HG03442 (cell line): Measurements from ENCODE around the gene GRIK2.
"Not testable (repeated sequence)": the region's sequence is repeated elsewhere in the genome, so short reads cannot be mapped to it uniquely, and the experiment has no call there.

Experiments
- ATAC-seq: cut with Tn5 transposase; IDR thresholded peaks from one replicate; pipeline ENCODE4 v1.9.1; 2021; ENCODE audit warnings: mild to moderate bottlenecking, moderate library complexity; ENCODE audit not compliant: unreplicated experiment

The GRIK2 gene

DNA sequence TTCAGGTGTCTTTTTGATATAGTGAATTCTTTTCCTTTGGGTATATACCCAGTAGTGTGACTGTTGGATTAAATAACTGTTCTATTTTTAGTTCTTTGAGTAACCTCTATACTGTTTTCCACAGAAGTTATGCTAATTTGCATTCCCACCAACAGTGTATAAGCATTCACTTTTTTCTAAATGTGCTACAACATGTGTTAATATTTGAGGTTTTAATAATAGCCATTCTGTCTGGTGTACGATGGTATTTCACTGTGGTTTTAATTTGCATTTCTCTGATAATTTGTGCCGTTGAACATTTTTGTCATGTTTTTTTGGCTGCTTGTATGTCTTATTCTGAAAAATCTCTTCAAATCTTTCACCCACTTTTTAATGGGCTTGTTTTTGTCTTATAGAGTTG is 563.5 kb downstream of the GRIK2 start:
- ATAC-seq, result no peak

DNA sequence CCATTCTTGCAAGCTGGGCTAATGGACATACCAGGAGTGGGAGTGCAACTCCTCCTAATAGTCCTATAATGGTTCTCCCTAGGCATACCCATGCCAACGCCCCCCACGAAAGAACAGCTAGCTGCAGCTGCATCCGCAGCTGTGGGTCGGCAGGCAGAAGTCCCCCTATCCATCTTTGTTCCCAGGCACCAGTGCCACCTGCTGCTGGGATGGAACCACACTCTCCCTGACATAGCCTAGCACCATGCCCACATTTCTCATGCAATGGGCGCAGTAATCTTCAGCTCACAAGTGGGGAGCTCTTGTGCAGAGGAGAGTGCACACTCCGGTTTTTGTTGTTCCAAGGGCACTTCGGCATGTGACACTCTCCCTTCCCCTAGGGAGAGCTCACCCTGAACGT is 567.8 kb downstream of the GRIK2 start:
- ATAC-seq, result no peak

DNA sequence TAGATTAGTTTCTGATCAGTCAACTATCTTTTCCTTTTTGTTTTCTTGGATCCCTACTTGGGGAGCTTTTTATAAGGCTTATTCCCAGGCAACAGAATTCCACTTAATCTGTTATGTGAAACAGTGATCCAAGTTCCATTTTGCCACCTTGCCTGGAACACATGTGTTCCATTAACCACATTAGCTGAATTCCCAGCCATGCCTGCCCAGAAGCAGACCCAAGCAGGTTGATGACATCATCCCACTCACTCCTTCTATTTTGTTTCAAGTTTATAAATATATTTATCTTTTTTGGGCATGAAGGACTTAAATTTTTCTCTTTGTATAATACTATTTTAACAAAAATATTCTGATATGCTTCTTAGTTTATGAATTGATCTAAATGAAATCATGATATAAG is 587.4 kb downstream of the GRIK2 start:
- no peak for ATAC-seq

DNA sequence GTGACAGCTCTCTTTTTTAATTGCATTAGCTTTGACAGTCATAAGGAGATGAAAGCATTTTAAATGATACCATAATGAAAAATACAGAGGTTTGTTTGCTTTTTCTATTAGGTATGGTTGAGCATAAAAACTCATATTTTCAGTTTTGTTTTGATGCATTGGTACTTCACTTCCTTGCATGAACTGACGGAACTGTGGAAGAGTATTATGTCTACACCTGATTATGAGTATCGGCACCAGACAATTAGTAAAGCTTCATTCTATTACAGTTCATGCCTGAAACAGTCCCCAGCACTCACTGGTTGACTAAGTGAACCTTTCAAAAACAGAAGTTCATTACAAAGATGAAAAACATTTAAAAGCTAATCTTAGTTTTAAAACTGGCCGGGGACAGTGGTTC is 593.0 kb downstream of the GRIK2 start:
- no peak for ATAC-seq

DNA sequence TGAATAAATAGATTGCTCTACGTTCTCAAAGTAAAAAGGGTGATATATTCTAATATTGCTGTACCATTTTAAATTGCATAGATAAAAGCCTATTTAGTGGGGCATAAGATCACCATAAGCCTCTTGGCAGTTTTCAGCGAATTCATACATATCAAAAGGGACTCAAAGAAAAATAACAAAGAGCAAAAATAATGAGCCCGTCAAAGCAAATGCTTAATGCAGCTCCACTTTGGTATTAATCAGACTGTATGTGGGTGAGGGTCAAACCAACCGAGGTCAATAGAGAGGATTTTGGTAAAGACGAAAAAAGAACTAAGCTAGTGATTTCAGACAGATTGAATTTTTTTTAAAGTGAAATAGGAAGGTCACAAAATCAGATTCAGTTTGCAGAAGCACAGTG is 598.8 kb downstream of the GRIK2 start:
- ATAC-seq, result no peak

DNA sequence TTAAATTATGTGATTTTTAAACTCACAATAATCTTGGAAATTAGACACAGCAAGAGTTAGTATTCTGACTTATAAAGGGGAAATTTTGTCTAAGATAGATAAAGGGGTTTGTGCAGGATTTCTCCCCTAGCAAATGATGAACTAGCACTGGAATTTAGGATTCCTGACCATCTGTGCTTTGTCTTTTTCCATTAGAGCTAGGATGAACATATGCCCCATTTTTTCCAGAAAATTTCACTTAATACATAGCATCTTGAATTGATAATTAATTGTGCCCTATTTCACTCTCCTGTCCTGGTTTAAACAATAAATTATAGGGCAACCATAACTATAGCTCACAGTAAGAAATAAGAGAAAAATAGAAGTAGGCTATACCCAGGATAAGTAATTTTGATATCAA is 601.0 kb downstream of the GRIK2 start:
- no peak for ATAC-seq

DNA sequence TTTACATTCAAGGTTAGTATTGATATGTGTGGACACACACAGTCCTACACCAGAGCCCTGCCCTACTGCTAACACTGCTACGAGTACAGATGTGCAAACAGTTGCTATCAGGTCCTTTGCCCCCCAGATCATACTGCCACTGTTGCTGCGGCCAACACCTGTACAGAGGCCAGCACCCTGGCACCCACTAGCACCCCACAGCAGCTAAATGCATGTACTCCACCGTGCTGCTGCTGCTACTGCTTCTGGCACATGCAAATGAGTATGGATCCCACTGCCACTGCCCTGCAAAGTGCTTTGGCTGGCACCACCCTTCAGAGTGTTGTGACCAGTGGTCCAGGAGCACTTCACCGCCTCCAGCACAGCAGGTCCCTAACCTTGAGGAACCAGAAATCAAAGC is 621.9 kb downstream of the GRIK2 start:
- ATAC-seq, result no peak

DNA sequence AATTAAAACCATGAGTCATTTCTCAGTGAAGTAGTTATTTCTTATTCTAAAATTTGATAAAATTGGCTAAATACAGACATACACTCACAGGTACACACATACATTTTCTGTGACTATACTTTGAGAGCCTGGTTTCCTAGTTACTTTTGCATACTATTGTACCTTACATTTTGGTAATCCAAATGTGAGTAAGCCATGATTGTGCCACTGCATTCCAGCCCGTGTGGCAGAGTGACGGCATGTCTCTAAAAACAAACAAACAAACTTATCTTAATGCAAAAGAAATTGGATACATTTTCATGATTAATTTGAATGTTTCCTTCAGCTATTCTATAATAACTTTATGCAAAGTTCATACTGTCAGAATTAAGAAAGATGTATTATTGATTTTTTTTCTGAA is 628.8 kb downstream of the GRIK2 start:
- no peak for ATAC-seq

DNA sequence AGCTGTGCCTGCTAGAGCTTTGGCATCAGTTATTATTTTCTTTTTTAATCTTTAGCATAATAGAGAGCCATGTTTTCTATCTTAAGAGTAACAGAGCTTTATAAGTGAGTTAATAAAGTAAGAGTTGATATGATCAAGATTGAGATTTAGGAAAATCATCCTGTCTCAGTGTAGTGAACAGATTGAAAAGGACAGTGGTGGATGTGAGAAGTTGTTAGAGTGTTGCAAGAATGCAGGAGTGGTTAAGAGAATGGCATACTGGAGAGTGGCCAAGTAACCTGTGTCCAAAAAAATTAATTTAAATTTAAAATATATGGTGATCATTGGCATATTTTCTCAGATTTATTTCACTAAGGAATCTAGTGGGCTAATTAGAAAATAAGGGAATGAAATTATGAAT is 629.3 kb downstream of the GRIK2 start:
- ATAC-seq, result no peak

DNA sequence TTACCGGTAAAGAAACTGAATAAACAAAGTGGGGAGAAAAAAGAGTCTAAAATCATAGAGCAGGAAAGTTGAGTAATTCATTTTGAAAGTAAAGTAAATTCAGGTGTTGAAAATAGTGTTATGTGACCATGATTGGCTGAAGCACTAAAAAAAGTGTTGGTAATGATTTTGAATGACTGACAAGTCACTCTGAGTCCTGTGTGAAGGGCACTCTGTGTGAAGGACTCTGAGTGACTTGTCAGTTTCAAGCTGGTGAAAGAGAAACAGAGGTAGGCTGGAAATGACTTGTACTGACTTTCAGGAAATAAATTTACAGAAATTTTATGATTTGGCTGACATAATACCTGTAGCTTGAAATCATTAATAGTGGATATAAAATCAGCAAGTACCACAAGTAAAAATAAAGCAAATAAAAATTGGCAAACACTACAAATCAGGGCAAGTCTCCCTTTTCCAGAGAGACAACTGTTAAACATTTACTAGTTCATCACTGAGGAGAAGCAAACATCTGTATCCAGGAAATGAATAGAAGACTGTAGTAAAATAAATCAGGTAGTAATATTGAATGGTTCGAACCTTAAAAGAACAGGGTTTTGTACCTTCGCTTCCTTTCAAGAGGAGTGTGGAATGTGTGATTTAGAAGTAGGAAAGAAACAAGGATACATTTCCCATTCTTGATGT is 630.6 kb downstream of the GRIK2 start:
- ATAC-seq, result no peak

DNA sequence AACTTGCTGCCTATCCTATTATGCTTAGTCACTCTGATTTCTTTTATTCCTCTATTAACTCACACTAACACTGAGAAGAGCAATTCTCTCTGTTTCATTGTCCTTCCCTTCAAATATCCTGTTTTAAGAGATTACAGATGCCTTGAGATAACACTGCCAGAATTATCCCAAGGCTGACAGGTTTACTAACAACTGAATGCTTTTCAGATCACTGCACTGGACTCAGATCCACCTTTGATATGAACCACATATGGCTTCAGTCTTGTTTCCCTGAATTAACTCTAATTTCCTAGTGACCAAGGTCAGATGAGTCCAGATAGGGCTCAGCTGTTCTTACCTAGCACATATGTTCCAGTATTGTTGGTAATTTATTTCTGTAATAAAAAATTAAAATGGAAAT is 633.1 kb downstream of the GRIK2 start:
- no peak for ATAC-seq

DNA sequence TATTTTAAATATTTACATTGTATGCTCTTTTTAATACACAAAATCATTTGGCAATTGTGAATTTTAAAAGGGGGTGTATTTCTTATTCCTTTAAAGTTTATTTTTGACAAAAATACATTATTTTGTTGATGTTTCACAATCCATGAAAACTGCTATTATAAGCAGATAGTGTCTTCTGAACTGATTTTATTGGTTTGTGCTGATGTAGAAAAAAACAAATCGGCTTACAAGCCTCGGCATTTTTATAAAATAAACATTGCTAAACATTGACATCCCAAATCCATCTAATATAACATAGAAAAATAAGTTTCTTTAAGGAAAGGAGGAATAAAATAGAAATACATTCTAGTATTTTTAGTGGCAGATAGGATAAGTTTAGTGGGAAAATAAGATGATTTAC is 634.7 kb downstream of the GRIK2 start:
- no peak for ATAC-seq

DNA sequence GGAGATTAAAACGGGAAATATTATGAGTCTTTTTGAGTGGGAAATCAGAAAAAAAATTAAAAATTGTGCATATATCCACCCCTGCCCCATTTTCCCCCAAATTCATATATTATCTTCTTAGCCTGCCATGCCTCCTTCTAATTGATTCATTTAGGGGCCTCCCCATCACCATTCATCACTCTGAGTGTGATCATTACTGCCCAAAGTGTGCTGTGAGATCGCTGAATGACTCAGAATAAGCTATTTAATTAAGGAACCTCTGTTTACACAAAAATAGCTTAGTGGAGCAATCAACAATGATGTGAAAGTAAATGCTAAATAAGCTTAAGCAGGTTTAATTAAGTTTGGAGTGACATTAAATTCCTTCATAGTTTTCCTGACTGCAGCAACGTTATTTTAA is 645.5 kb downstream of the GRIK2 start:
- ATAC-seq, result no peak

DNA sequence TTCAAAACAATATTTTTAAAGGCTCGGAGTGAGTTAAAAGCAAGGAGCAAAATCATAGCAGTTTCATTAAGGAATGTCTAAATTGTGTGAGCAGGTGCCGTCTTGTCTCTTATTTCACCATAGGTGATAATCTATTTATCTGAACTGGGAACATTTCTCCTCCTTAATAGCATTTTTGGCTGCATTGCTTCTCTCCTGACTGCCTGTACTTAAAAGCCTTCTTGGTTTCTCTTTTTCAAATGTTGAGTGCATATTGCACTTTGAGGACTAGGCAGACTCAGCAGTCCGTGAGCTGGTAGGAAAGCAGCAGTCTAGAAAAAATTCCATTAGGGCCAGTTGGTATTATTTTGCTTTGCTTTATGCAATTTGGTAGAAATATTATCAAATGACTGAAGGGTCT is 645.9 kb downstream of the GRIK2 start:
- ATAC-seq, result no peak

DNA sequence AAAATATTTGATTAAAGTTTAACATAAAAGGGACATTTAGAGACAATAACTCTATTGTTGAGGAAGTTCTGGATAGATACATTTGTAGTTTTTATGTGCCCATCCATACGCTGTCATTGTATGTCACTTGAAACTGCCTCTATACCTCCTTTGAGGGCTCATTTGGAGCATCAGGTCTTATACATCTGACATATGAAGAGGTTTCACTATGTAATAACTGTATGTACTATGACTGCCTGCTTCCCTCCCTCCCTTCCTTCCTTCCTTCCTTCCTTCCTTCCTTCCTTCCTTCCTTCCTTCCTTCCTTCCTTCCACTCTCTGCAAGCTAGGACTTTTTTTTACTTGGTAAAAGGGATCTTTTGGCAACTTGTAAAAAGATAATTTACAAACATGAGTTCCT is 657.5 kb downstream of the GRIK2 start:
- ATAC-seq, result no peak

DNA sequence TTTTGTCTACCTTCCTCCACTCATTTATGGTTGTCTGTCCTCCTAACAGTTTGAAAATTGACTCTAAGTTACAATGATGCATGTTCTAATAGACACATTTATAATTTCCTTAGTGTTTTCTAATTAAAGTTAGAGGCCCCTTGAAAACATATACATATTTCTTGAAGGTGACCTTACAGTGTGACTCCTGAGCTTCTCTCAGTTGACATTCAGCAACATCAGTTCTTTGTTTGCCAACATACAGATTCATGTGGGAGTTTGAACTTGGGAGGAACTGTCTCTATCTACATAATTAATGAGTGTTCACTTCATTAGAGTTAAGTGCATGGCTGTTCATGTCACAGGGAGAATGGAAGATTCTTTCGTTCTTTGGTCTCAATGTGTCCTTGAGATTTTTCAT is 658.2 kb downstream of the GRIK2 start:
- ATAC-seq, result no peak

DNA sequence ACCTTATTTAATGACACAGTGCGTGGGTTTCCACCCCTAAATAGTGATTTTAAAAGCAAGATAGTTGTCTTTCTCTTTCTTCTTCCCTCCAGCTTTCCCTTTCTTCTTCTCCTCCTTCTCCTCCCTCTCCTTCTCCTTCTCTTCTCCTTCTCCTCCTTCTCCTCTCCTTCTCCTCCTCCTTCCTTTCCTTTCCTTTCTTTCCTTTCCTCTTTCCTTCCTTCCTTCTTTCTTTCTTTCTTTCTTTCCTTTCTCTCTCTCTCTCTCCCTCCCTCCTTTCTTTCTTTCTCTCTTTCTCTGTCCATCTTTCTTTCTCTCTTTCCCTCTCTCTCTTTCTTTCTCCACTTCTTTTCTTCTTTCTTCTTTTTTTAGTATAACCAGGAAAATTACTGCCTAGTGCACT is 670.6 kb downstream of the GRIK2 start:
- ATAC-seq, result no peak

DNA sequence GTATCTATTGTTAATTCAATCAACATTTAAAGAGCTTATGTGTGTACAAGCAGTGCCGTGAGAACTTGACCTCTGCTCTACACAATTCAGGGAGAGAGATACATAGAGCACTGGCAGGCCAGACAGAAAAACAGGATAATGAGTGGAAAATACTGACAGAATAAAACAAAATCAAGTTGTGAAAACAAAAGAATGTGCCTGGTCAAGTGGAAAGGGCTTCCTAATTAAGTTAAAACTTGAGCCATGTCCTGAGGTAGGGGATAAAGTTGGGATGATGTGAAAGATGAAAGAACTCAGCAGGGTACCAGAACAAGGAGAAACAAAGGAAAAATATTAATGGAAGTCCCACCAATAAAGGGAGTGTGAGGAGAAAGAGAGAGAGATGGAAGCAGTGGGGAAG is 672.8 kb downstream of the GRIK2 start:
- no peak for ATAC-seq

DNA sequence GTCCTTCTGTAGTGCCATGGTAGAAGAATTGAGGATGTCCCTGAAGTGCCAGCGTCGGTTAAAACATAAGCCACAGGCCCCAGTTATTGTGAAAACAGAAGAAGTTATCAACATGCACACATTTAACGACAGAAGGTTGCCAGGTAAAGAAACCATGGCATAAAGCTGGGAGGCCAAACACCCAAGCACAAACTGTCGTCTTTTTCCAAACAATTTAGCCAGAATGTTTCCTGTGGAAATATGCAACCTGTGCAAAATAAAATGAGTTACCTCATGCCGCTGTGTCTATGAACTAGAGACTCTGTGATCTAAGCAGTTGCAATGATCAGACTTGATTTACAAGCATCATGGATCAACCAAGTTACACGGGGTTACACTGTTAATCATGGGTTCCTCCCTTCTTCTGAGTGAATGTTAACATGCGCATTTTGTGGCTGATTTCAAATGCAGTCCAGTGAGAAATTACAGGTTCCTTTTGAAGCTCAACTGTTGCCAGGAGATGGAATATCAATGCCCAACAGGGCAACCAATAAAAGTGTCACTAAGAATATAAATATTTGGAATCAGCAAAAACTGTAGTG is 674.9 kb downstream of the GRIK2 start:
- ATAC-seq, result no peak

DNA sequence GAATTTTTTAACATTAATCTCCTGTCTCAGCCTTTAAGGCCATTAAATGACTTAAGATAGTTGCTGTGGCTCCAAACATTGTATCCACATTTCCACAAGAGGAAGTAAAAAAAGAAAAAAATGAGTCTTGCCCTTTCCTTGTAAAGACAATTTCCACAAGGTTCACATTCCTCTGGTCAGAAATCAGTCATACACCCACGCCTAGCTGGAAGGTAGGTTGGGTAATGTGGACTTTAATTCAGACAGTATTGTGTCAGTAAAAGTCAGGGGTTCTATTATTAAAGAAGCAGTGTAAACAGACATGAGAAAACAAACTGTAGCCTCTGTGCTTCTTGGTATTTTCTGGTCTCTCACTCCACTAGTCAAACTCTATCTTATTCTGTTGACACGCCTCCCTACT is 682.0 kb downstream of the GRIK2 start:
- ATAC-seq, result no peak

DNA sequence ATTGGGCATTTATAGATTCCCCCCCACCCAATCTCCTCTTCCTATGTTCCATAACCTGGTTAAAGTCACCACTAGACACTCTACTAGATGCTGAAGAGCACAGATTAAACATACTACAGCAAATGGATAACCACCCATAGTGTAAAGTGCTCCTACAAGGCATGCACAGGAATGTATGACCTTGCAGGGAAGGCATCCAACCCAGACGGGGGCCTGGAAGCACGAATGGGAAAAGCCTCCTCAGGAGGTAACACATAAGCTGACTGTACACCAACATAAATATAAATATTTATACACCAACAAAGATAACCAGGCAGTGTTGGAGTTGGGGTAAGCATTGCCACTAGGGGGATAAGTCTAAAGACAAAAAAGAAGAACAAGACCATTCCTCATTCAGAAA is 691.7 kb downstream of the GRIK2 start:
- no peak for ATAC-seq

DNA sequence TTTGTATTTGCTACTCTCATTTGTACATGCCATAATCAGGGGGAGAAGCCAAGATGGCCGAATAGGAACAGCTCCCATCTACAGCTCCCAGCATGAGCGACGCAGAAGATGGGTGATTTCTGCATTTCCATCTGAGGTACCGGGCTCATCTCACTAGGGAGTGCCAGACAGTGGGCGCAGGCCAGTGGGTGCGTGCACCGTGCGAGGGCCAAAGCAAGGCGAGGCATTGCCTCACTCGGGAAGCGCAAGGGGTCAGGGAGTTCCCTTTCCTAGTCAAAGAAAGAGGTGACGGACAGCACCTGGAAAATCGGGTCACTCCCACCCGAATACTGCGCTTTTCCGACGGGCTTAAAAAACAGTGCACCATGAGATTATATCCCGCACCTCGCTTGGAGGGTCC is 694.7 kb downstream of the GRIK2 start:
- not testable (repeated sequence) for ATAC-seq

DNA sequence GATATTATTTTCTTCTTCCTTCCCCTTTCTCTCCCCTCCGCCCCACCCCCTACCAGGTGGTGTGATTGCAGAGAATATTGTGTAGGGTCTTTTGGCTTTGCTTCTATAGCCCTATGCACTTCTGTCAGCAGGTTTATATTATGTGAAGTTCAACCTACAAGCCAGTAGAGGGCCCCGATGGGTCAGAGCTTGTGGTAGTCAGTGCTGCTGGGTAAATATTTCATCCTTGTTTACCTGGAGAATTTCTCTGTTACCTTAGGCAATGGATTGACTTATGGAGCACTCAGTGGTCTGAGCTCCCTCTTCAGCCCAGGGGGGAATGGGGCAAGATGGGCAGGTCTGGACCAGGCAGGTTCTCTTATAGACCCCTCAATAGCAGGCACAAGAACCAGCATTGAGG is 720.9 kb downstream of the GRIK2 start:
- ATAC-seq, result peak; percentile 88
